Renal cortex interstitium (tissue), 11 donors: ENCODE measurements around the gene CTIF. TPM values are rescaled to one million over a fixed set of nuclear protein-coding genes. Genes with fewer than 3 reads are reported as not detected.
"Not testable (repeated sequence)": the region's sequence is repeated elsewhere in the genome, so short reads cannot be mapped to it uniquely, and the experiment has no call there.

ENCODE experiments used
- DNase-seq, 11 donors: peaks; one replicate each; pipeline ENCODE4 v3.0.0-alpha.2; 2013; ENCODE audit warnings: low read depth in 9 of 11, low spot score in 4 of 11; ENCODE audit errors: extremely low read depth in 1 of 11
- polyA plus RNA-seq, 3 donors: library from polyadenylated mRNA; unstranded; fragments of 120-200 nt; gene quantifications; one replicate each; pipeline ENCODE4 v1.2.1, GENCODE V29; 2013; ENCODE audit not compliant: insufficient read length in 3 of 3

CTIF gene
- polyA plus RNA-seq, 3 donors = 17.9 to 26.5 (median 22.6) TPM

GRCh38 chr18:48703028-48703386 lies 164.2 kb downstream of the CTIF start:
- DNase-seq = no peak

- no peak for DNase-seq
Observed at GRCh38 chr18:48703418-48703817, 164.6 kb downstream of the CTIF start.

GRCh38 chr18:48705043-48705442 lies 166.2 kb downstream of the CTIF start:
- DNase-seq = no peak

- no peak for DNase-seq
Observed at GRCh38 chr18:48705531-48705930, 166.7 kb downstream of the CTIF start.

- no peak for DNase-seq
Observed at GRCh38 chr18:48706731-48707130, 167.9 kb downstream of the CTIF start.

- DNase-seq = no peak
Observed at GRCh38 chr18:48707636-48708296, 168.9 kb downstream of the CTIF start.

- DNase-seq = no peak
Observed at GRCh38 chr18:48708807-48709206, 170.0 kb downstream of the CTIF start.

GRCh38 chr18:48709371-48710062 lies 170.7 kb downstream of the CTIF start:
- no peak for DNase-seq

- DNase-seq = peak in 9 of 11 donors; percentile 25 to 60 (median 47)
Observed at GRCh38 chr18:48711651-48712486, 173.0 kb downstream of the CTIF start.

GRCh38 chr18:48713309-48713708 lies 174.5 kb downstream of the CTIF start:
- DNase-seq = peak in 4 of 11 donors; percentile 13 to 35 (median 31)

- DNase-seq = no peak
Observed at GRCh38 chr18:48714873-48715272, 176.0 kb downstream of the CTIF start.

- no peak for DNase-seq
Observed at GRCh38 chr18:48715711-48716361, 177.0 kb downstream of the CTIF start.

- DNase-seq = not testable (repeated sequence)
Observed at GRCh38 chr18:48717227-48717626, 178.4 kb downstream of the CTIF start.

GRCh38 chr18:48718251-48718959 lies 179.6 kb downstream of the CTIF start:
- DNase-seq = no peak

GRCh38 chr18:48719388-48719787 lies 180.6 kb downstream of the CTIF start:
- no peak for DNase-seq

- DNase-seq = no peak
Observed at GRCh38 chr18:48719974-48720654, 181.3 kb downstream of the CTIF start.

- DNase-seq = no peak
Observed at GRCh38 chr18:48720655-48721025, 181.8 kb downstream of the CTIF start.

- DNase-seq = no peak
Observed at GRCh38 chr18:48721312-48721711, 182.5 kb downstream of the CTIF start.
